ENCODE results near the gene CELF4.

- TF ChIP-seq EZH2 (IDR thresholded peaks at IDR 0.05) (no peak), POLR2AphosphoS5 (IDR thresholded peaks at IDR 0.05; ENCODE audit: borderline replicate concordance, low read depth, low read length) (no peak)
These were observed 115.0 kb downstream of the CELF4 start for GRCh38 chr18:37450434-37451132.

Data from SK-N-MC (cell line).